NCI-H2081 (cell line): ENCODE measurements around the gene CEP128.
"Not testable (repeated sequence)": the region's sequence is repeated elsewhere in the genome, so short reads cannot be mapped to it uniquely, and the experiment has no call there.

ENCODE experiments used
- DNase-seq, 2 experiments: peaks; one replicate each; lab custom pipeline; 2025; lab: John Stamatoyannopoulos, UW

The CEP128 gene

DNA sequence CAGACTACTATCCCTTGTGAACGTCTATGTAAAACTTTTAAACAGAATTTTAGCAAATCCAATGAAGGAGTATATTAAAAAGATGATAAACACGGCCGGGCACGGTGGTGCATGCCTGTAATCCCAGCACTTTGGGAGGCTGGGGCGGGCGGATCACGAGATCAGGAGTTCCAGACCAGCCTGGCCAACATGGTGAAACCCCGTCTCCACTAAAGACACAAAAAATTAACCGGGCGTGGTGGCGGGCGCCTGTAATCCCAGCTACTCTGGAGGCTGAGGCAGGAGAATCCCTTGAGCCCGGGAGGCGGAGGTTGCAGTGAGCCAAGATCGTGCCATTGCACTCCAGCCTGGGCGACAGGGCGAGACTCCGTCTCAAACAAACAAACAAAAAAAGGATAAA, 11.7 kb upstream of the CEP128 start:
- not testable (repeated sequence) for DNase-seq

DNA sequence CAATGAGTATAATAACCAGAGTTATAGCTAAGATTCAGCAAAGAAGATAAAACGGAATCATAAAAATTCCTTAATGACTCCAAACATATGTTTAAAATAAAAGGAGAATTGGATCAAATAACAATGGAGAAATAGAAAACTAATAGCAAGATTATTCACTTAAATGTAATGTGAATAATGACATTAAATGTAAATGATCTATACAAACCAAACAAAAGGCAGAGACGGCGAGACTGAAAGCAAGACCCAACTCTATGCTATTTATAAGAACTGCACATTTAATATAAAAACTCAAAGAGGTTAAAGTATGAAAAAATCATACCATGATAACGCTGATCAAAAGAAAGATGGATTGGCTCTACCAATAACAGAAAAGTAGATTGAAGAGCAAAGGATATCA, 10.0 kb upstream of the CEP128 start:
- no peak for DNase-seq

DNA sequence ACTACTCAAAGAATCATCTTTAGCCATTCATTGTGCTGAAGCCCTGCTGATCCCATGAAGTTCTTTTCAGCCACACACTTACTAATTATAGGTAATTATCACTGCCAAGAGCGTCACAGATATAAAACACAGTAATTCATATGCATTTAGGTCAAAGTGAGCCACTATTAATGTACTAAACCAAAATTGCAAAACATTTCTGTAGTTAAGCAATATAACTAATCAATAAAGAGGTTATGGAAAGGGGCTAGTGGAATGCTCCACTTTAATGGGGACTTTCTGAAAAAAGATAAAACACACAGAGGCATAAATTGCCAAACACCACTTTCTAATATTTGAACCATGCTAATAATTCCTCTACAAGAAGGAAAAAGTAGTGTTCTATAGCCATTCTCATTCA, 6.8 kb upstream of the CEP128 start:
- no peak for DNase-seq

DNA sequence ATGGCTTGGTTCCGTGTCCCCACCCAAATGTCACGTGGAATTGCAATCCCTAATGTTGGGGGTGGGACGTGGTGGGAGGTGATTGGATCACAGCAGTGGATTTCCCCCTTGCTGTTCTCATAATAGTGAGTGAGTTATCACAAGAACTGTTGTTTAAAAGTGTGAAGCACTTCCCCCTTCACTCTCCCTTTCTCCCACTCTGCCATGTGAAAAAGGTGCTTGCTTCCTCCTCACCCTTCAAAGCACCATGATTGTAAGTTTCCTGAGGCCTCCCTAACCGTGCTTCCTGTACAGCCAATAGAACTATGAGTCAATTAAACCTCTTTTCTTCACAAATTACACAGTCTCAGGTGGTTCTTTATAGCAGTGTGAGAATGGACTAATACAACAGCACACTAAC, 5.3 kb upstream of the CEP128 start:
- DNase-seq = no peak

DNA sequence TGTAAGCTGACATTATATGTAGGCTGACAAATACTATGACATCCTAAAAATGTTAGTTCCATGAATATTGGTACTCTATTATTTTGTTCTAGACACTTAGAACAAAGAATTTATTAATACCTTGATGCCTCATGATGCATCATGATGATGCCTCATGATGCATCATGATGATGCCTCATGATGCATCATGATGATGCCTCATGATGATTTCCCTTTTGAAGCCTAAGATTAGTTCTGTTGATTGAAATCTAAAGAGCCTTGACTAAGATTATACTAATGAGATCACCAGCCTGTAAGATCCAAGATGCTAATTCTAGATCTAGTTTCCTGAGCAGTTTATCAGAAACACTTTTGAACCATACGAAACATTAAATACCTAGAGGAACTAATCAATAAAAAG, 4.6 kb upstream of the CEP128 start:
- no peak for DNase-seq

DNA sequence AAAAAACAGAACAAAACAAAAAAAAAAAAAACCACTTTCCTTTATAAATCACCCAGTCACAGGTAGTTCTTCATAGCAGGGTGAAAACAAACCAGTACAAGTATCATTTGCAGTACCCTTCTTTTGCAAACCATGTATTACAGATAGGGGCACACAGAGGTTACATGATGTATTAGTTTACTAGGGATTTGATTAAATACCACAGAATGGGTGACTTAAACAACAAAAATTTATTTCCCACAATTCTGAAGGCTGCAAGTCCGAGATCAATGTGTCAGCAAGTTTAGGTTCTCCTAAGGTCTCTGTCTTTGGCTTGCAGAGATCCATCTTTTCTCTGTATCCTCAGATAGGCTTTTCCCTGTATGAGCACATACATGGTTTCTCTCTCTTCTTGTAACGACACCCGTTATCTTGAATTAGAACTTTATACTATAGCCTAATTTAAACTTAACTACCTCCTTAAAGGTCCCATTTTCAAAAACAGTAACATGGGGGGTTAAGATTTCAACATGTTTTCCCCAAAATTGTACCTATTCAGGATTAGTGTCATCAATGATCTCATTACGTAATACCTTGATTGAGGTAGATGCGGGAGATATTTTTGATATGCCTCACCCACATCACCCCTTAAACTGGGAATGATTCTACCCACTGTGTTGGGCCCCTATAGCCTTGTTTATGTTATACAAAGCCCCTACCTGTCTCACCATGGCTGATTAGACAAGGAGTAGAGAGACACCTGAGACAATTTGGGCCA, 3.5 kb upstream of the CEP128 start:
- no peak for DNase-seq

DNA sequence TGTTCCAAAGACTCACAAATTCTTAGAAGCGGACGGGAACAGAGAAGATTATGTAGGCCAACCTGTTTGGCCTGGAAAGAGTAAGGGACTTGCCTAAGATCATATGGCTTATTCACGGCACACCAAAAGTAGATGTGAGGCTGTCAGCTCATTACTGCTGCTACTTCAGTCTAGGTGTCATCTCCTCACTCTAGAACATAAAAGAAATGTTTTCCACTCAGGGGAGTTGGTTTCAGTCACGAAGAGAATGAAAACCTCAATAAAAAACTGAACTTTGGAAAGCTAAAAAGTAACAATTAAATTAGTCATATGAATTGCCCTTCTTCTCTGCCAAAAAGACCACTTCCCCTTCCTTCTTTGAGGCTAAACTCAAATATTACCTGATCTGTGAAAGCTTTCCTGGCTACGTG, 658 bp upstream of the CEP128 start:
- no peak for DNase-seq

DNA sequence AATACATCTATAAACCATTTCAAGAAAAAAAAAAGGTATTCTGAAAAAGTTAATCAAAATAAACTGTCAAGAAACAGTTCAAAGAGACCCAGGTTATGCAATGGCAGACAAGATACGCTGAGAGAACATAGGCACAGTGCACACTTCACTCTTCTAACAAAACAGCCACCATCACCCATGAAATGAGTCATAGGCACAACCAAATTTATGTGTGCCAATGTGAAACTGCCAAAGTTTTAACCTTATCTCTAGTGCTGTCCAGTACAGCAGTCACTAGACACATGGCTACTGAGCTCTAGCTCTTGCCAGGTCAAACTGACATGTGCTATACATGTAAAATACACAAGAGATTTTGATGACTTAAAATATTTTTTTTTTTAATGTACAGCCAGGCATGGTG, 1.4 kb downstream of the CEP128 start:
- no peak for DNase-seq

DNA sequence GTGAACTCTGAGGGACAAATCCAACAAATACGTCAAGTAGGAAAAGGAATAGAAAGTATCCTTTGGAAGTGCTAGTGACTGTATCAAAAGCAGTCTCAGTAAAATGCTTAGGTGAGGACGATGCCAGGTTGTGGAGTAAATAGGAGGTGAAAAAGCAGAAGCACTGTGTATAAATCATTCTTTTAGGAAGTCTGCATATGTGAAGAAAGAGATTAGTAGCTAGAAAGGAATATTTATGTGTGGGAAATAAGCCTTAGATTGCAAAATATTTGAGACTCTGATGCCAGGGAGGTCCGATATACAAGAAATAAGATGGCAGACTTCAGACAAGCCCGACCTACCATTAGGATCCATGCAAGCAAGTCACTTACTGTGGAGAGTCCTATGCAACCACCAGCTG, 7.9 kb downstream of the CEP128 start:
- DNase-seq = no peak

DNA sequence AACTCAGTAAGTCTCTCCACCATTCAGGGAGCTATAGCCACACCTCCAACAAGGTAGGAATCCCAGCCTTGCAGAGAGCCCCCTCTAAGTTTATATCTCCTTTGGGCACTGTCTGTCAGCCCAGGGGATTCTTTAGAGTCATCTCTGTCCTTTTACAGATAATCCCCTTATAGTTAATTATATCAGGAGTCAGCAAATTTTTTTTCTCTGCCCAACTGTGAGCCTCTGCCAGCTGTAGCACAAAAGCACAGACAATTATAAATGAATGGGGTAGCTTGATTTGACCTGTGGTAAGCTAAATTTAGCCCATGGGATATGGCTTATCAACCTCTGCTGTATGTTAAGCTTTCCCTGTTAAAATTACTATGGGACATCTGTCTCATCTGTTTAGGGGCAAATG, 8.3 kb downstream of the CEP128 start:
- no peak for DNase-seq

DNA sequence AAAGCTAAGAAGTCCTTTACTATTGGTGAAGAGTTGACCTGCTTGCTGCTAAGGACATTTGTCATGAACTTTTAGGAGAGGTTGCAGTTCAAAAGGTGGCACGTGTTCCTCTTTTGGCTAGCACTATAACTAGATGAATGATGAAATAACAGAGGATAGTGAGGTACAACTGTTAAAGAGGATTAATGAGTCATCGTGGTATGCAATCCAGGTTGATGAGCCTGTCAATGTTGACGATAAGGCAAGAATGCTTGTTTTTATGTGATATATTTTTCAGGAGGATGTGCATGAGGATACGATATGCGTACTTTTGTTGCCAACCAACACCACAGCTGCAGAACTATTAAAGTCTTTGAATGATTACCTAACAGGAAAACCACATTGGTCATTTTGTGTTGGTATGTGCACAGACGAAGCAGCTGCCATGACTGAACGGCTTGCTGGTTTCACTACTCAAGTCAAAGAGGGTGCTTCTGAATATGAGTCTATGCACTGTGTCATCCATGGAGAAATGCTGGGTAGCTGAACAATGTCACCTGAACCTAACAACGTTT, 10.6 kb downstream of the CEP128 start:
- DNase-seq = no peak

DNA sequence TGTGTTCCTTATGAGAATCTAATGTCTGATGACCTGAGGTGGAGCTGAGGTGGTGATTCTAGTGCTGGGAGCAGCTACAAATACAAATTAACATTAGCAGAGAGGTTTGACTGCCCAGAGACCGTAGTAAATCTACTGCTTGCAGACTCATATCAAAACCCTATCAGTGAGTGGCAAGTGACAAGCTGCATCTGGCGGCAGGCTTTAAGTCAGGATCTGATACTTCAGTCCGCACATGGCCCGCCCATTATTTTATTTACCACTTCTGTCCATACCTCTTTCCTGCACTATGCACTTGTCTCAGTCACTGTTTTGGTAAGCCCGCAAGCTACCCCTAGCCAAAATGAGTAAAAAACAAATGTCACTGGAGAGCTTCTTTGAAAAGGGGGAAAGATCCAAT, 11.4 kb downstream of the CEP128 start:
- no peak for DNase-seq

DNA sequence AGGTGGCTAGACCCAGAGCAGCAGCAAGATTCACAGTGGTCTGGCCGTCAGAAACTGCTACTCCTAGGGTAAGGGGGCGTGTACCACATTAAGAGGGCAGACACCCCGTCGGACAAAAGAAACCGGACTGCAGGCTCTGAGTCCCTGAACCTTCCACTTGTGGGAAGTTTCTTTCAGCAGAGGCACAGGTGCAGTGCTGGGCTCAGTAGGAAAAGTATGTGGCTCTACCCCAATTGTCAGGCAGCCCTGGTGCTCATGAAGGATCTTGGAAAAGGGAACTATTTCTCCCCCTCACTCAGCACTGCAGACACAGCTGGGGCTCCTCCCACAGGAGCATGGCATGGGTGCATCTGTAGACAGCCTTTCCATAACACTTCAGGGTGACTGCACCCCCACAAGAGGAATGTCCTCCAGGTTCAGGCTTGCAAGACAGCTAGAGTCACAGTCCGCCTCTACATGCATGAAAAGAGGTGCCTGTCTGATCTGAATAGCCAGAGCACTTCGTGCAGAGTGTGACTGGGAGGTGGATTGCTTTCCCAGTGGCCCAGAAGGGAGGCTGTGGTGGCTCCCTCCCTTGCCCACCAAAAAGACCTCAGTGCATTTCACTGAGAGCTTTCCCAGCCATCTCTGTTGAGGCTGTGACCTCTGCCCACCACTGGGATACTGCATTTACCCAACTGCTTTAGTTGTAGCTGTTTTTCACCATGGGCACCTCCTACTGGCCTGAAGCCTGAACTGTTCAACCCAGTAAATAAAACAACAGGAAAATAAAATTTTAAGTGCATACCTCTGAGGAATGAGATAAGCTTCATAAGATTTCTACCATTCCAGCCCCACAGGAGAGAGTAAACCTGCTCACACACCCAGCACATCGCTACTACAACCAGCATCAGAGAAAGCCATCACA, 14.2 kb downstream of the CEP128 start:
- no peak for DNase-seq

DNA sequence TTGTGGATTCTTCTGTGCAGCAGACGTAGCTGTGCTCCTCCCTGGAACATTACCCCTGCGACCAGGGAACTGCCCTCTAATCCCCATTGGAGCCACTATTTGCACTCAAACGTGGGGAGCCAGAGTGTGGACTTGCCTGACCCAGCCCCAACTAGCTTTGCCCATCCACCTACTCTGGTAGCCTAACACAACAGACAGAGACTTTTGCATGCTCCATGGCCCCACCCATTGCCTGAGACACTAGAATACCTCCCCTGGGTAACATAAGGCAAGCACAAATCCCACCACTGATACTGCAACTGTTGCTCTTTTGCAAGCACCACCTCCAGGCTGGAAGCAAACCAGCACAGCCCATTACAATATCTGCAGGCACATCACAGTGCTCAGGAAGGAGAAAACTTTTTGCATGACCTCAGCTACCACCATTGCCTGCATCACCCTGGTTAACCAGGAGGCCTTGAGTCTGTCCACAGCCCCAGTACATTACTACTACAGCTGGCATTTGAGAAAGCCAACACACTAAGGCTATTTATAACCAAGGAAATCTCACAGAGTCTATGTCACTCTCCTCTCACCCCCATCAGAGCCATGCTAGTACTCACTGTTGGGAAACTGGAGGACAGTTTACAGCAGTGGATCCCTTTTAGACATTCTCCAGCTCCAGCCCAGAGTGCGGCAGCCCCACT, 15.0 kb downstream of the CEP128 start:
- DNase-seq = no peak

DNA sequence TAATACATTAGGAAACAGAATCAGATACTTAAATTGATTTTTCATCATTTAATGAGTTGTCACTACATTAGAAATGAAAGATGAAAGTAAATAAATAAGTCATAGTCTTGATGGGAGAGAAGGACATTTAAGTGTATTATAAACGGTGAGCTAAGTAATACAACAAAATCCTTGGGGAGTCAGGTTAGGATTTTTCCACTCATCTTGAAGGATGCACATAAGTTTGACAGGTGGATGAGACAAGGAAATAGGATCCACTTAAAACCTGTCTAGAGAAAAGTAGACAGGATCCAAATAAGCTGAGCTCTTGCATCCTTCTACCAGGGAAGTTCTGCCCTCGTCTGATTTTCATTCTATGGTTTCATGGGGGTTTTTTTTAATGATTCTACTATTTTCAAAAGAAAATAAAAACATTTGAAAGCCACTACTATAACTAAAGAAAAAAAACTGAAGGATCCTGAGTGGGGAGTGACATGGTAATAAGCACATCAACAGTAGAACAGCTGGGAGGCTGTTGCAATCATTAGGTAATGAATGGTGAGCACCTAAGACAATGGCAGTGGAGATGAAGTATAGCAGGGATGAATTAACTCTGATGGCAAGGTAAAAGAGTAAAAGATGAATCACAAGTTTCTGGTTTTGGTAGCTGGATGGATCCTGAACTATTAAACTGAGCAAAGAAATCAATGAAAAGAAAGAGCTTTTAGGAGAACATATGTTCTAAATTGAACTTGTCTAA, 17.0 kb downstream of the CEP128 start:
- no peak for DNase-seq

DNA sequence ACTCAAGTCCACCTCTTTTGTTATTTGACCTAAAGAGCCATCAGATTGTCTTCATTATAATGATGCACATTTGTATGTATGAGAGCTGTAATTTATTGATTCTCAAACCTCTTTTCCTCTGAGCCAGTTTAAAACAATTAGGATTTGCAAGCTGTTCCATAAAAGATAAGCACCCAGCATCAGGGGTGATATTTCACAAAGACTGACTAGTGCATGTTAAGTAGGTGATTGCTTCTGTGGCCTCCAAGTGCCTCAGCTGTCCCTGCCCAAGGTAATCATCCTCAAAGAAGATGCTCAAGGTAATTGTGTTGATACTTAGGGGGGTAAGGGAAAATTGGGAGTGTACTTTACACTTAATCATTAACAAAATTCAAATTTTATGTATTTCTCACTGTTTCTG, 18.2 kb downstream of the CEP128 start:
- DNase-seq = no peak

DNA sequence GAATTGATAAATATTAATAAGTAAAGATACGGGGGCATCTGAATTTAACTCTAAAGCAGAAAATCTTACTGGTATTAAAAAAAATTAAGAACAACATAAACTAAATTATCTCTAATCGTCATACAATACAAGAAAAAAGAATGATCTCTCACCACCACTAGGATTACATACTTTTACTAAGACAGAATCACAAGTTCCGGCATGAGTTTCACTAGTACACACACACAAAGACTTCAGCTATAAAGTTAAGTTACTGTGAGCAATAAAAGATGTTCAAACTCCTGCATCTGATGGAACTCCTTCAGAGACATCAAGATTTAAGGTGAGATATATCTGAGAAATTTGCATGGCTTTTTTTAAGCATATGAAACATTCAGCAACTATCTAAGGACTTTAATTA, 21.9 kb downstream of the CEP128 start:
- DNase-seq = no peak

DNA sequence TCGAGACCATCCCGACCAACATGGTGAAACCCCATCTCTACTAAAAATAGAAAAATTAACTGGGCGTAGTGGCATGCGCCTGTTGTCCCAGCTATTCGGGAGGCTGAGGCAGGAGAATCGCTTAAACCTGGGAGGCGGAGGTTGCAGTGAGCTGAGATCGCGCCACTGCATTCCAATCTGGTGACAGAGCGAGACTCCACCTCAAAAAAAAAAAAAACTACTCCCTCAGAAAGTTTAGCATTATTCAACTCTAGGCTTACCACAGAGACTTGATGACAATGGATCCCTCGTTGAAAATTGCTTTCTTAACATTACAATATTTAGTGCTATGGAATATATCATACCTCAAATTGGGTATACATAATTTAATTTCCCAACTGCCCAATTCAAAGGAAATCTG, 29.5 kb downstream of the CEP128 start:
- not testable (repeated sequence) for DNase-seq

DNA sequence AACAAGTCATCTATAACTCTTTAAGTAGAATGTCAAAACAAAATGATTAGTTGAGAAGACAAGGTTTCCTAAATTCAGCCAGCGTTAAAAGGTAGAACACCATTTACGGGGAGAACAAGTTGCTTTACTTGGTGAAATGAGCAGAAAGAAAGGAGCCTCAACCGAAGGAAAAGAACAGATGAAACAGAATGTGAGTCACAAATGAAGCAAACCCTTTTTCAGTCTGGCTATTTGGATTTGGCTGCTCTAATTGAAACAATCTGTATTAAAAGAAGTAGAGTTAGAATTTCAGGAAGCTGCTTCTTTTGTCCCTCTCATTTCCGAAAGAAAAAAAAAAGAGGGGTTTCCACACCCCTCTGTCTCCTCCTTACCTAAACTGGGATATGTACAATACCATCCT, 34.6 kb downstream of the CEP128 start:
- DNase-seq = no peak

DNA sequence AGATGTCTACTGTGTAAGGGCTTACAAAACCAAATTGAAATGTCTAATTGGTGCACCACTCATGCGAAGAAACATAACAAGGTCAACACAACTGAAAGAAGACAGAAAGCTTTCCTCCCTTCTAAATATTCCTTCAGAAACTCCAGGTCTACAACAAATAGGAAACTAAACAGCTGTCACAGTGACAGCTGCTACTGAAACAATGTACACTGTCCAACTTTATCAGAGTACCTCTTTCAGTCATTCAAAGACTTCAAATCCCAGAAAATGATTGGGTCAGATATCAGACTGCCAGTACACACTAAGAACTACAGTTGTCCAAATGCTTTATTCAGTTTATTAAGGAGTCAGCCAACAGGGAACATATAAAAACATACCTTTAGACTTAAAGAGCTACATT, 35.2 kb downstream of the CEP128 start:
- DNase-seq = no peak

DNA sequence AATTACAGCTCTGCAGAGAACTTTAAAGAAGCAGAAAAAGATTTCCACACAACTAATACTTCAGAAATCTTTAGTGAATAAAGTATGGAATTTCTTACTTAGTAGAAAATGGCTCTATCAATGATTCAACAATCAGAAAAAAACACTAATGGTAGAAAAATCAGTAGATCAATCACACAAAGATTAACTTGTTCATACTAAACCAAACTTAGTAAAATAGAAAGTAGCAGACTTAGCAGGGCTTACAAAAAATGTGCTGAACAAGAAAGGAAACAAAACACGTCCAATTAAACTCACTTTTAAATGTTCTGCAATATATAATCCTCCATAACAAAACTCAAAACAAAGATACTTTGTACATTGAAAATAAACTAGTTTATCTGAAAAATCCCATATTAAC, 38.9 kb downstream of the CEP128 start:
- no peak for DNase-seq

DNA sequence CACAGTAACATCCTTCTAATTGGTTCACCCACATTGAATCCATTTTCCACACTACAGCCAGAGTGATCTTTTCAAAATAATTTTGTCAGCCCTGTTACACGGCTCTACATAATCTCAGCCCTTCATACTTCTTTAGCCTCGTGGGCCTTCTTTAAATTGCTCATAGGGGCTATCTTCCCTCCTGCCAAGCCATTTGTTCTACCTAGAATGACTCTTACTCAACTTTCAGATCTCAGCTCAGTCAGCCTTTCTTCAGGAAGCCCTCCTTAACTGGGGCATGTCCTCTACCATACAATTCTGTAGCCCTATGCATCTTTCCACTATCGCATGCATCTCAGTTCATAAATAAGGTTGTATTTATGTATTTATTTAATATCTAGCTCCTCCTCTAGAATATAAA, 39.7 kb downstream of the CEP128 start:
- no peak for DNase-seq
